NOMO-1 (cell line): ENCODE measurements around the gene CST6.
A peak's percentile ranks its signal among the peaks of the same experiment; 100 is the strongest.
"Not testable (repeated sequence)": the region's sequence is repeated elsewhere in the genome, so short reads cannot be mapped to it uniquely, and the experiment has no call there.

Source experiments
- DNase-seq, 2 experiments: peaks; one replicate each; lab custom pipeline; 2025; ENCODE audit not compliant: unreplicated experiment in 2 of 2; lab: John Stamatoyannopoulos, UW

The CST6 gene

DNA sequence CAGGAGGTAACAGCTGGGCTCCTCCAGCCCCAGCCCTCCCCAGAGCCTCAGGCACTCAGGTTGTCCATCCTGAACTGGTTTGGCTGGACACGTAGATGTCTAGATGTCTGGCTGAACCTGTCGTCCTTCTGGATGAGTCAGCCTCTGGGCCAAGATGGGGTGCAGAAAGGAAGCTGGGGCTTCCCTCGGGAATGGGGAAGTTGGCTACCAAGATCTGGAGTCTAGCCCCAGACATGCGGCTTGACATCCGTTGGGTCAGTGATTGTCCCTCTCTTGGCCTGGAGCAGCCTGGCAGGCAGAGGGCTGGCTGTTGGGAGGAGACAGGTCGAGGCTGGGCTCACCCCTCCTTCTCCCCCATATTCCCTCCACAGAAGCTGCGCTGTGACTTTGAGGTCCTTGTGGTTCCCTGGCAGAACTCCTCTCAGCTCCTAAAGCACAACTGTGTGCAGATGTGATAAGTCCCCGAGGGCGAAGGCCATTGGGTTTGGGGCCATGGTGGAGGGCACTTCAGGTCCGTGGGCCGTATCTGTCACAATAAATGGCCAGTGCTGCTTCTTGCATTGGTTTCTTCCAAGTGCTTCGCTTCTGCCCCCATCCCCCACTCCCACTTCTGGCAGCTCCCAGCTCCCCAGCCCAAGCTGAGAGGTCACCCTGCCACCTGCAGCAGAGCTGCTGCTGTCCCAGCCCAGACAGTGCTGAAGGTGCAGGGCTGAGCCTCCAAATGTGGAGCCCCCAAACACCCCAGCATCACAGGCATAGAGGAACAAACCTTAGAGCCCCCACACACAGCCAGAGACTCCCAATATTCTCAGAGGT, 1.3 kb downstream of the CST6 start:
- DNase-seq = no peak

- no peak for DNase-seq
Measured at GRCh38 chr11:66013762-66014100, 1.9 kb downstream of the CST6 start.

DNA sequence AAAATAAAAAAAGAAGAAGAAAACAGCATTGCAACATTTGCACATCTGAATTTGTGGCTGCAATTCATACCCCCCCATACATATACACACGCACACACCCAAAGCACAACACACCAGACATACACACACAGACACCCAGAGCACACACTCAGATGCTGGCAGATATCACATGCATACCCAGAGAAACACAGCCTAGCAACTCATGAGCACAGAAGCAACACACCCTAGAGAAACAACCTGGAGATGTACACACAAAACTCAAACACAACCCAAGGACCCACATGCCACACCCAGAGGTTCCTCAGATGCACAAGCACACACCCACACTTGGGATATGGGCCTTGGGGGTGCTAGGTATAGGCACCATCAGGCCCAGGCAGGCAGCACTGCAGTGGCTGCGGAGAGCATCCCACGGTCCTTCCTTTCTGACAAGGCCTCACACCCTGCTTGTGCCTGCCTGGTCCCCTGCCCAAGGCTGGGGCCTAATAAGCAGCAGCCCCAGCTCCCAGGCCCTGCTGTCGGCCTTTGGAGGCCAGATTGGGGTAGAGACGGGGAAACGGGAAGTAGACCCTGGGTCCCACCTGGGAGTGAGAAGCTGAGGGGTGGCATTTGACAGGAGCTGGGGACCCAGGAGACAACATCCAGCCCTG, 3.1 kb downstream of the CST6 start:
- no peak for DNase-seq

- no peak for DNase-seq
Measured at GRCh38 chr11:66015454-66015881, 3.7 kb downstream of the CST6 start.

GRCh38 chr11:66015936-66016792, 4.4 kb downstream of the CST6 start:
- DNase-seq = no peak

DNA sequence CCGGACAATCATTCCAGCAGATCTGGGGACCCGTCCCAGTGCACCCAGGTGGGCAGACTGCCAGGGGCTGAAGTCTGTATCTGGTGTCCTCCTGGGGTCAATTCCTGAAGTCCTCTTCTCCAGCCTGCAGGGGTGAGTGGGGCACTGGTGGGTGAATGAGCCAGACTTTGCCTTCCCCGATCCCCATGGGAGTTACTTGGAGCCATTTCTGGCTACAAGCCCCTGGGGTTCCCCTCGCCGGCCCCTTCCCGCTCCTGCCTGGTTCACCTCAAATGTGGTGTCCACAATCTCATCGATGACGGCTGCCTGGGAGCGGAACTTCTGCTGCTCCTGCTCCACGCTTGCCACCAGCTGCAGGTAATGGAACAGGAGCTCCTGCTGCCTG, 5.0 kb downstream of the CST6 start:
- DNase-seq = no peak

- no peak for DNase-seq
Measured at GRCh38 chr11:66017321-66017720, 5.5 kb downstream of the CST6 start.

- DNase-seq = no peak
Measured at GRCh38 chr11:66020212-66020611, 8.4 kb downstream of the CST6 start.

DNA sequence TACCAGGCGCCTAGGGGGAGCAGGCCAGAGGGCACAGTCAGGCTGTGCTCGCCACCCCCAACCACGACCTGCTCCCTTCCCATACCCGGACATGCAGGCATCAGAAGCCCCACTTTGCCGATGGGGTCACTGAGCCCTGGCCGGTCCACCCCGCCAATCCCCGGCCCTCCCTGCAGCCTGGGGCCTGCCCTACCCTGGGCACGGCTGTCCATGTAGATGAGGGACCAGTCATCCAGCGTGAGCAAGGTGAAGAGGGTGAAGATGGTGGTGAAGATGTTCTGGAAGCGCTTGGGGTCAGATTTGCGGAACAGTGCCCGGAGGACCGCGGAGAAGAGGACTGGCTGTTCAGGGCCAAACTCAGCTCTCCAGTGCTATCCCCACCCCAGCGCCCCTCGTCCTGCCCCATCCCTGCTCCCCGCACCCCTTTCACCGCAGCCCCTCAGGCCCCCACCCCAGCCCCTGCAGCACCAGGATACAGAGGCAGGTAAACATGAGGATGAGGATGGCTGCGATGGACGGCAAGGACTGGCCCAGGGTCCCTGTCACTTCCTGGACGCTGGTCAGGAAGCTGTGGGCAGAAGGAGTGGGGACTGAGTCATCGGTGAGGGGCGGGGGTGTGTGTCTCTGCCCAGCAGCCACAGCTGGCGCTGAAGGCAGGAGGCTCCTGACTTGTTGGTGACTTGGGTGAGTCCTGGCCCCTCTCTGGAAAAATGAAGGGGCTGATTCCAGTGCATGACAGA, 9.0 kb downstream of the CST6 start:
- DNase-seq = peak; percentile 68 to 78

- peak; percentile 55 to 76 for DNase-seq
Measured at GRCh38 chr11:66022401-66023185, 10.8 kb downstream of the CST6 start.

DNA sequence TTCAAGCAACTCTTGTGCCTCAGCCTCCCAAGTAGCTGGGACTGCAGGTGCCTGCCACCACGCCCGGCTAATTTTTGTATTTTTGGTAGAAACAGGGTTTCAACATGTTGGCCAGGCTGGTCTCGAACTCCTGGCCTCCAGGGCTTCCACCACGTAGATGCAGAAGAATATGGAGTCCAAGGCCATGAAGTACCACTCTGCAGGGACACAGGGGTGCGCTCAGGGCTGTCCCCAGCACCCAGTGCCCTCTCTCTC, 11.3 kb downstream of the CST6 start:
- DNase-seq = not testable (repeated sequence)

DNA sequence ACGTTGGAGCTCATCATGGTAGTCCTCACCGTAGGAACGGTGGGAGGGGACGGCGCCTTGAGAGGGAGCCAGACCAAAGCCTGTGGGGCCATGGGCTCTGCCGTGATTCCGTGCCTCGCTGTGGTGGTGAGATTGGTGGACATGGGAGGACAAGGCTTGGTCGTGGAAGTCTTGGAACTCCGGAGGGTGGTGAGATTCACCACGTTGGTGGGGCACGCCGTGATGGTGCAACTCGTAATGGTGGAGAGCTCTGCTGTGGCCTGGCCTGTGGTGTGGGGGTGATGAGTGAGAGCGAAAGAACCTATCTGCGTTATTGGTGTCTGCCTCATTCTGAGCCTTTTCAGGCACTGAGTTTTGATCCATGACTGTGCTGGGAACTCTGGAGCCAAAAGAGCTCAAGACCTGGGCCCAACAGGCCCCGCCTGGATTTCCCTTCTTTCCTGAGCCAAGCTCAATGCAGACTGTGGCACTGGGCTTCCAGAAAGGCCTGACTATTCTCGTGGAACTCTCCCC, 14.3 kb downstream of the CST6 start, which contains the start of gene CATSPER1:
Gene CATSPER1 (minus strand): TSS at position 463 of the 513 bp plus-strand sequence. CDS start 100 bp downstream, at position 363.
- no peak for DNase-seq

DNA sequence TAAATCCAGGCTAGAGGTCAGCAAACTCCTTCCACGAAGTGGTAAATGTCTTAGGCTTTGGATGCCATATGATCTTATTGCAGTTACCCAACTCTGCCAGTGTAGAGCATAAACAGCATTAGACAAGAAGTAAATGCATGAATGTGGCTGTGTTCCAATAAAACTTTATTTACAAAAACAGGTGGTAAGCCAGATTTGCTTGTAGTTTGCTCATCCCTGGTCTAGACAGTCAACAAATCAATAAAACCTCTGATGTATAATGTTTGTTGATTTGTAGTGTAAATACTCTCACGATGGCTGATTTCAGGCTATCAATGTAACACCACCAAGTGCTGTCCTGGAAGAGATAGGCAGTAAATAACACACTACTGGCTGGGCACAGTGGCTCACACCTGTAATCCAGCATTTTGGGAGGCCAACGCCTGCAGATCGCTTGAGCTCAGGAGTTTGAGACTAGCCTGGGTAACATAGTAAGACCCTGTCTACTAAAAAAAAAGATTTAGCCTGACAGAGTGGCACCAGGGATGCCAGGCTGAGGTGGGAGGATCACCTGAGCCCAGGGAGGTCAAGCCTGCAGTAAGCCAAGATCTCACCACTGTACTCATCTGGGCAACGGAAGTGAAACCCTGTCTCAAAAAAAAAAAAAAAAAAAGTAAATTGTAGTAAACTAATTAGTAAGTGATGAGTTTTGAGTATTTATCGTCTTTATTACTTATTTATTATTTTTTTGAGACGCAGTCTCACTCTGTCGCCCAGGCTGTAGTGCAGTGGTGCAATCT, 21.3 kb downstream of the CST6 start:
- no peak for DNase-seq

DNA sequence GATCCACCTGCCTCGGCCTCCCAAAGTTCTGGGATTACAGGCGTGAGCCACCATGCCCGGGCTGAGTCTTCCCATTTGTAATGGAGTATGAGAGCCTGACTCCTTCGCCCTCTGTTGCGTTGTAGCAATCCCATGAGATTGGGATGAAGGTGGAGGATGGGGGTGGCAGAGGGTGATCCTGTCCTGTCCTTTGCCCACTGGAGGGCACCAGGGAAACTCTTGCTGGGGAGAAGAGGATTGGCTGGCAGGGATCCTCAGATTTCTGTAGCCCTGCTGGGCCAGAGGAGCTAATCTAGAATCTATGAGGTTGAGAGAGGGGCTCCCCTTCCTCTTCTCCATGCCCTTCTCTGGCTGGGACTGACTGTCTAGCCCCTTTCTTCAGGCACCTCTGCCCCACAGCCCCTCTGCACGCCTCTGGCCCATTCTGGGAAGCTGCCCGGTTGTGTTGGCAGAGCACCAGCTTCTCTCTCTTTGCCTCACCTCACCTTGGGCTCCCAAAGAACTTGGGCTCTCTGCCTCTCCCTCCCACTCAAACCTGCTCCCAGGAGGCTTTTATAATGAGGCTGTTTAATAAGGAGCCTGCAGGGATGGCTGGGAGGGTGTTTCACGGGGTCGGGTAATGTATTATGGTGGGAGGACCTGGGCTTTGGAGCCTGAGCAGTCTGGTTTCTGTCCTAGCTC, 24.0 kb downstream of the CST6 start:
- no peak for DNase-seq

GRCh38 chr11:66036334-66036710, 24.5 kb downstream of the CST6 start:
- DNase-seq = no peak

GRCh38 chr11:66037327-66037726, 25.5 kb downstream of the CST6 start:
- DNase-seq = no peak

DNA sequence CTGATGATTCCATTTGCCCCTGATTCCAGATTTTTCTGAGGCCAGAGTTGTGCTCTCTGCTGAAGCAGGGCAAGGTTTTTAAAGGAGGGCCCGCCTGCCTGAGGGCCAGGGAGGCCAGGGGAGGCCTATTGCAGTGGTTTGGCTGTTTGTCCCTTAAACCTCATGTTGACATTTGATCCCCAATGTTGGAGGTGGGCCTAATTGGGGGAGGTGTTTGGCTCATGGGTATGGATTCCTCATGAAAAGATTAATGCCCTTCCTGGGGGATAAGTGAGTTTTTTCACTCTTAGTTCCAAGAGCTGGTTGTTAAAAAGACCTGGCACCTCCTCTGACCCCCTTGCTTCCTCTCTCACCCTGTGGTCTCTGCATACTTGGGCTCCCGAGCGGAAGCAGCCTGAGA, 28.0 kb downstream of the CST6 start:
- no peak for DNase-seq

- DNase-seq = no peak
Measured at GRCh38 chr11:66042227-66042995, 30.6 kb downstream of the CST6 start.
